Measurements from ENCODE around the gene ATG7. TPM values are rescaled to one million over a fixed set of nuclear protein-coding genes. Genes with fewer than 3 reads are reported as not detected.

The ATG7 gene
- polyA plus RNA-seq, 2 of the 4 experiments (the other 2 are of a cell fraction): 27.2 to 41.2 TPM

DNA sequence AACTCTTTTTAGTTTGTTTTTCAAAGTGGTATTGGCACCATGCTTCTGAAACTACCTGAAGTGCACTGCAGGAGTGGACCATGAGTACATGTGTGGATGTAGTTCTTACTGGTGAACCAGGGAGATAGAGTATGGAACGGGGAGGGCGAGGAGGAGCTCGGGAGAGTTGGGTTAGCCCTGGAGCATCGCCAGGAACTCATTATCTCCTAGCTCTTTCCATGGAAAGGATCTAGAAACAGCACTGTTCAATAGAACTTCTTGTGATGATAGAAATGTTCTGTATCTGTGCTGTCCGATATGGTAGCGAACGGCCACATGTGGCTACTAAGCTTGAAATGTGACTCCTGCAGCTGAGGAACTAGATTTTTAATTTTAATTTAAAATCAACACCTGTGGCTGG, 324.2 kb downstream of the ATG7 start:
- ChIA-PET CTCF (interaction anchor here (1.1 kb wide), 1 partner anchor 217 kb away, joined by 3 read pairs; no protein-coding TSS in a partner anchor), POLR2A (no interaction called here)
- Histone ChIP-seq H3K9me3 (no peaks in the 10 kb centered on the region), H3K4me3 (no peak overlapping the region), H3K4me2 (no peak overlapping the region), H3K4me1 (peaks cover 27% of the 10 kb centered on the region), H3K27ac (no peak overlapping the region)
- WGBS (ENCODE audit: missing lambda C conversion rate): 96% methylated on average over 7 of the region's 7 CpGs
- no peak for DNase-seq (ENCODE audit: low read depth in 1 of 2, low spot score in 1 of 2)
- FAIRE-seq: no peak
- no peak for TF ChIP-seq KDM1A (IDR thresholded peaks at IDR 0.05; ENCODE audit: low read depth)
- TF ChIP-seq CHD2 (IDR thresholded peaks at IDR 0.05; ENCODE audit: low read length, partially characterized antibody): no peak
- no peak for TF ChIP-seq ZFP36 (IDR thresholded peaks at IDR 0.05; ENCODE audit: borderline replicate concordance, partially characterized antibody)
- TF ChIP-seq, protein P1, sequence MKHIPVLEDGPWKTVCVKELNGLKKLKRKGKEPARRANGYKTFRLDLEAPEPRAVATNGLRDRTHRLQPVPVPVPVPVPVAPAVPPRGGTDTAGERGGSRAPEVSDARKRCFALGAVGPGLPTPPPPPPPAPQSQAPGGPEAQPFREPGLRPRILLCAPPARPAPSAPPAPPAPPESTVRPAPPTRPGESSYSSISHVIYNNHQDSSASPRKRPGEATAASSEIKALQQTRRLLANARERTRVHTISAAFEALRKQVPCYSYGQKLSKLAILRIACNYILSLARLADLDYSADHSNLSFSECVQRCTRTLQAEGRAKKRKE (CRISPR knock-in tag; IDR thresholded peaks at IDR 0.05; ENCODE audit: low read depth): no peak
- TF ChIP-seq POLR2A (IDR thresholded peaks at IDR 0.05; ENCODE audit: low read length): no peak
- no peak for TF ChIP-seq EP300 (IDR thresholded peaks at IDR 0.05)
- TF ChIP-seq MAZ (IDR thresholded peaks at IDR 0.05; ENCODE audit: borderline replicate concordance, low read depth, low read length): no peak
- TF ChIP-seq MAX (IDR thresholded peaks at IDR 0.05): no peak
- TF ChIP-seq, protein P2, sequence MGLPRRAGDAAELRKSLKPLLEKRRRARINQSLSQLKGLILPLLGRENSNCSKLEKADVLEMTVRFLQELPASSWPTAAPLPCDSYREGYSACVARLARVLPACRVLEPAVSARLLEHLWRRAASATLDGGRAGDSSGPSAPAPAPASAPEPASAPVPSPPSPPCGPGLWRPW (IDR thresholded peaks at IDR 0.05): no peak
- TF ChIP-seq FOSL2 (IDR thresholded peaks at IDR 0.05): no peak
- no peak for TF ChIP-seq FOSL2 (CRISPR knock-in tag; IDR thresholded peaks at IDR 0.05)
- TF ChIP-seq RARB (CRISPR knock-in tag; IDR thresholded peaks at IDR 0.05): no peak
- TF ChIP-seq CEBPB (IDR thresholded peaks at IDR 0.05): no peak
- no peak for TF ChIP-seq GATA3 (IDR thresholded peaks at IDR 0.05; ENCODE audit: borderline replicate concordance)
- no peak for TF ChIP-seq CTCF (IDR thresholded peaks at IDR 0.05)
- no peak for TF ChIP-seq JUN (IDR thresholded peaks at IDR 0.05)
- TF ChIP-seq HOXB13 (CRISPR knock-in tag; IDR thresholded peaks at IDR 0.05; ENCODE audit: low read depth): no peak
- ATAC-seq: no peak

GRCh38 chr3:11600501-11601282, 328.5 kb downstream of the ATG7 start:
- ATAC-seq (peak; percentile 98 to 99), FAIRE-seq (peak; percentile 82), DNase-seq (ENCODE audit: low read depth in 1 of 2, low spot score in 1 of 2) (peak; percentile 79 to 93)
- Histone ChIP-seq H3K27ac (peak overlapping the region; percentile 67 to 84), H3K9me3 (no peaks in the 10 kb centered on the region), H3K4me2 (peak overlapping the region; percentile 80), H3K4me3 (no peak overlapping the region), H3K4me1 (peaks cover 46% of the 10 kb centered on the region)
- POLR2A ChIA-PET: interaction anchor here (0.7 to 1.8 kb wide), 4 partner anchors 28 to 1241 kb away, joined by 3 to 9 read pairs (median 6); partner anchors contain the start of gene VGLL4
- WGBS (ENCODE audit: missing lambda C conversion rate): 14% methylated on average over 17 of the region's 18 CpGs
- CTCF ChIA-PET: interaction anchor here (0.9 to 2.3 kb wide), 6 partner anchors 23 to 221 kb away, joined by 3 to 11 read pairs (median 3); no protein-coding TSS in a partner anchor
- TF ChIP-seq MAFK (IDR thresholded peaks at IDR 0.05; ENCODE audit: partially characterized antibody) (peak; percentile 82), BHLHE40 (IDR thresholded peaks at IDR 0.05; ENCODE audit: low read depth, low read length) (no peak), ZFP36 (IDR thresholded peaks at IDR 0.05; ENCODE audit: borderline replicate concordance, partially characterized antibody) (no peak), FOXS1 (CRISPR knock-in tag; IDR thresholded peaks at IDR 0.05) (no peak), GATA3 (IDR thresholded peaks at IDR 0.05; ENCODE audit: borderline replicate concordance) (peak; percentile 84; the same call in 1 of the 2 replicates), JUN (IDR thresholded peaks at IDR 0.05) (peak in 1 of 2 experiments; percentile 71; a peak in 2 of 5 replicates), EP300 (IDR thresholded peaks at IDR 0.05) (peak in 1 of 2 experiments; percentile 44; a peak in 1 of 5 replicates), MAX (IDR thresholded peaks at IDR 0.05) (peak; percentile 72), FOSL2 (IDR thresholded peaks at IDR 0.05) (peak; percentile 27; the same call in 1 of the 2 replicates), FOSL2 (CRISPR knock-in tag; IDR thresholded peaks at IDR 0.05) (peak; percentile 87), HOXA7 (CRISPR knock-in tag; IDR thresholded peaks at IDR 0.05) (no peak), SMC3 (IDR thresholded peaks at IDR 0.05) (peak; percentile 18; the same call in 1 of the 3 replicates), HOXB5 (CRISPR knock-in tag; IDR thresholded peaks at IDR 0.05) (0 out of 2 replicates have a peak, but pooled peaks have one; percentile 77), POLR2AphosphoS2 (conservative IDR thresholded peaks at IDR 0.05; ENCODE audit: low read length) (no peak), CTCF (IDR thresholded peaks at IDR 0.05) (no peak), NFE2L2 (conservative IDR thresholded peaks at IDR 0.05; ENCODE audit: low read length) (no peak), EHF (CRISPR knock-in tag; IDR thresholded peaks at IDR 0.05) (no peak), CEBPB (IDR thresholded peaks at IDR 0.05) (peak in 1 of 2 experiments; percentile 67; a peak in 2 of 4 replicates), ZNF302 (CRISPR knock-in tag; IDR thresholded peaks at IDR 0.05) (no peak), HOXB13 (CRISPR knock-in tag; IDR thresholded peaks at IDR 0.05; ENCODE audit: low read depth) (no peak), RFX5 (IDR thresholded peaks at IDR 0.05) (no peak), KDM5A (IDR thresholded peaks at IDR 0.05) (no peak)
- TF ChIP-seq, protein P3, sequence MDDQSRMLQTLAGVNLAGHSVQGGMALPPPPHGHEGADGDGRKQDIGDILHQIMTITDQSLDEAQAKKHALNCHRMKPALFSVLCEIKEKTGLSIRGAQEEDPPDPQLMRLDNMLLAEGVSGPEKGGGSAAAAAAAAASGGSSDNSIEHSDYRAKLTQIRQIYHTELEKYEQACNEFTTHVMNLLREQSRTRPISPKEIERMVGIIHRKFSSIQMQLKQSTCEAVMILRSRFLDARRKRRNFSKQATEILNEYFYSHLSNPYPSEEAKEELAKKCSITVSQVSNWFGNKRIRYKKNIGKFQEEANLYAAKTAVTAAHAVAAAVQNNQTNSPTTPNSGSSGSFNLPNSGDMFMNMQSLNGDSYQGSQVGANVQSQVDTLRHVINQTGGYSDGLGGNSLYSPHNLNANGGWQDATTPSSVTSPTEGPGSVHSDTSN (IDR thresholded peaks at IDR 0.05): peak; percentile 57

All from A549 (cell line).